Trophoblast cell (in vitro differentiated cells and primary cell): ENCODE data around the gene TMEM14C. TPM values are rescaled to one million over a fixed set of nuclear protein-coding genes. Genes with fewer than 3 reads are reported as not detected.

Source experiments
- DNase-seq, 2 donors: peaks; one replicate each; pipeline ENCODE4 v3.0.0-alpha.2; 2016
- H2AFZ ChIP-seq: 2 replicates; pipeline ENCODE4 v1.6.1; 2013; ENCODE audit warnings: low read length, moderate library complexity, mild to moderate bottlenecking; ENCODE audit not compliant: insufficient read depth, poor library complexity
- H2AK5ac ChIP-seq: 2 replicates; pipeline ENCODE4 v1.6.1; 2013; ENCODE audit warnings: mild to moderate bottlenecking, low read length
- H2BK120ac ChIP-seq: 2 replicates; pipeline ENCODE4 v1.6.1; 2013; ENCODE audit warnings: low read length, mild to moderate bottlenecking, moderate library complexity; ENCODE audit not compliant: insufficient read depth, poor library complexity
- H2BK12ac ChIP-seq: 2 replicates; pipeline ENCODE4 v1.6.1; 2013; ENCODE audit warnings: mild to moderate bottlenecking, low read length, moderate library complexity
- H2BK5ac ChIP-seq: 2 replicates; pipeline ENCODE4 v1.6.1; 2013; ENCODE audit warnings: low read length, low read depth, moderate library complexity, mild to moderate bottlenecking; ENCODE audit not compliant: poor library complexity
- H3K14ac ChIP-seq: 2 replicates; pipeline ENCODE4 v1.6.1; 2013; ENCODE audit warnings: mild to moderate bottlenecking, low read length
- H3K18ac ChIP-seq: 2 replicates; pipeline ENCODE4 v1.6.1; 2013; ENCODE audit warnings: mild to moderate bottlenecking, low read length
- H3K23ac ChIP-seq: 2 replicates; pipeline ENCODE4 v1.6.1; 2013; ENCODE audit warnings: low read length
- H3K27ac ChIP-seq: 2 replicates; pipeline ENCODE4 v1.5.1; 2013; ENCODE audit warnings: low read depth, mild to moderate bottlenecking, inconsistent platforms, low read length, moderate library complexity
- H3K27me3 ChIP-seq: 2 replicates; pipeline ENCODE4 v1.6.1; 2013; ENCODE audit warnings: inconsistent platforms, mild to moderate bottlenecking, low read length, moderate library complexity; ENCODE audit not compliant: insufficient read depth
- H3K36me3 ChIP-seq, 2 experiments: 1 replicate in 1 of 2; 2 replicates in 1 of 2; pipeline ENCODE4 v1.6.1; 2013; ENCODE audit warnings: low read length in 2 of 2, mild to moderate bottlenecking in 2 of 2, moderate library complexity in 1 of 2; ENCODE audit not compliant: insufficient read depth in 2 of 2, control insufficient read depth in 1 of 2
- H3K4ac ChIP-seq: 2 replicates; pipeline ENCODE4 v1.6.1; 2013; ENCODE audit warnings: low read depth, mild to moderate bottlenecking, low read length, moderate library complexity
- H3K4me1 ChIP-seq, 2 experiments: 1 replicate in 1 of 2; 2 replicates in 1 of 2; pipeline ENCODE4 v1.6.1; 2013; ENCODE audit warnings: low read length in 2 of 2, mild to moderate bottlenecking in 2 of 2, moderate library complexity in 1 of 2; ENCODE audit not compliant: insufficient read depth in 2 of 2, control insufficient read depth in 1 of 2
- H3K4me2 ChIP-seq: 2 replicates; pipeline ENCODE4 v1.6.1; 2013; ENCODE audit warnings: inconsistent platforms, mild to moderate bottlenecking, low read length, moderate library complexity
- H3K4me3 ChIP-seq: 2 replicates; pipeline ENCODE4 v1.5.1; 2013; ENCODE audit warnings: mild to moderate bottlenecking, low read depth, low read length, inconsistent platforms
- H3K79me1 ChIP-seq: one replicate; pipeline ENCODE4 v1.6.1; 2013; ENCODE audit warnings: low read length
- H3K79me2 ChIP-seq: 2 replicates; pipeline ENCODE4 v1.6.1; 2013; ENCODE audit warnings: low read length, mild to moderate bottlenecking; ENCODE audit not compliant: control insufficient read depth, insufficient read depth, poor library complexity
- H3K9ac ChIP-seq: 2 replicates; pipeline ENCODE4 v1.6.1; 2013; ENCODE audit warnings: mild to moderate bottlenecking, low read length
- H3K9me3 ChIP-seq: 2 replicates; pipeline ENCODE4 v1.6.1; 2013; ENCODE audit warnings: low read depth, mild to moderate bottlenecking, control low read depth, inconsistent platforms, low read length; ENCODE audit not compliant: insufficient read depth
- H4K12ac ChIP-seq: 2 replicates; pipeline ENCODE4 v1.6.1; 2013; ENCODE audit warnings: low read depth, mild to moderate bottlenecking, low read length, moderate library complexity
- H4K8ac ChIP-seq: 2 replicates; pipeline ENCODE4 v1.6.1; 2013; ENCODE audit warnings: low read depth, mild to moderate bottlenecking, low read length, moderate library complexity
- H4K91ac ChIP-seq: one replicate; pipeline ENCODE4 v1.6.1; 2013; ENCODE audit warnings: low read depth, mild to moderate bottlenecking, low read length, moderate library complexity
- WGBS: extraction: QIAGEN DNeasy Blood & Tissue Kit; methylation state at CpG from one replicate; pipeline ENCODE4 v1.1.7; 2013; ENCODE audit warnings: missing lambda C conversion rate; ENCODE audit not compliant: insufficient read length, insufficient coverage; ENCODE audit errors: extremely low coverage; 5-methylcytosine and 5-hydroxymethylcytosine counted together
- polyA plus RNA-seq: library from polyadenylated mRNA; stranded (reverse); fragments of 200-250 nt; gene quantifications from 2 replicates; pipeline ENCODE4 v1.2.3, GENCODE V29; 2013

Gene TMEM14C
- 200 and 206 TPM in 2 replicates for polyA plus RNA-seq

GRCh38 chr6:10722820-10723566 lies at the start of gene TMEM14C:
TSS of gene TMEM14C (plus strand) at chr6:10723070. CDS start at chr6:10724614, 1,544 bp downstream.
- Histone ChIP-seq H4K8ac (peak within 1 kb of the TSS; percentile 95), H3K18ac (peak within 1 kb of the TSS; percentile 84), H2BK5ac (peak within 1 kb of the TSS; percentile 86), H3K27me3 (no peaks in the 10 kb centered on the region), H2AFZ (peak within 1 kb of the TSS; percentile 98), H3K9ac (peak within 1 kb of the TSS; percentile 94), H3K36me3 (peaks cover 11 to 18% of the 10 kb centered on the region in 2 experiments), H3K79me1 (peaks cover 11% of the 10 kb centered on the region), H3K4ac (peak within 1 kb of the TSS; percentile 78), H3K4me2 (peak within 1 kb of the TSS; percentile 92), H2AK5ac (no peak within 1 kb of the TSS), H4K91ac (peak within 1 kb of the TSS; percentile 88), H4K12ac (peak within 1 kb of the TSS; percentile 90), H3K27ac (peak within 1 kb of the TSS; percentile 86), H2BK120ac (peak within 1 kb of the TSS; percentile 72), H2BK12ac (peak within 1 kb of the TSS; percentile 70), H3K23ac (no peak within 1 kb of the TSS), H3K4me1 (peaks cover 0 to 8% of the 10 kb centered on the region in 2 experiments), H3K4me3 (peak within 1 kb of the TSS; percentile 82), H3K9me3 (peaks cover 8% of the 10 kb centered on the region), H3K14ac (peak within 1 kb of the TSS; percentile 84), H3K79me2 (peaks cover 2% of the 10 kb centered on the region)
- DNase-seq = peak; percentile 99
- WGBS = no CpG with 5 or more reads among the region's 55 CpGs

GRCh38 chr6:10676403-10676802 lies 46.5 kb upstream of the TMEM14C start:
- Histone ChIP-seq H2BK12ac (no peak overlapping the region), H3K36me3 (no peaks in the 10 kb centered on the region), H3K4me1 (no peaks in the 10 kb centered on the region), H3K18ac (no peak overlapping the region), H2BK120ac (no peak overlapping the region), H3K27me3 (no peaks in the 10 kb centered on the region), H2AK5ac (no peak overlapping the region), H3K79me1 (no peaks in the 10 kb centered on the region), H3K14ac (no peak overlapping the region), H4K12ac (no peak overlapping the region), H3K23ac (no peak overlapping the region), H3K79me2 (no peaks in the 10 kb centered on the region), H3K9ac (no peak overlapping the region), H3K4me2 (no peak overlapping the region), H3K9me3 (no peaks in the 10 kb centered on the region), H3K4me3 (no peak overlapping the region), H3K27ac (no peak overlapping the region), H2AFZ (no peak overlapping the region), H4K91ac (no peak overlapping the region), H4K8ac (no peak overlapping the region), H2BK5ac (no peak overlapping the region), H3K4ac (no peak overlapping the region)
- no peak for DNase-seq
- WGBS = no CpG with 5 or more reads among the region's 7 CpGs

- no peak overlapping the region for H4K91ac ChIP-seq
Measured at GRCh38 chr6:10678456-10678855, 44.4 kb upstream of the TMEM14C start.

GRCh38 chr6:10681795-10682194 lies 41.1 kb upstream of the TMEM14C start:
- Histone ChIP-seq H4K91ac (no peak overlapping the region), H3K36me3 (no peaks in the 10 kb centered on the region), H3K27me3 (no peaks in the 10 kb centered on the region), H2BK5ac (no peak overlapping the region), H2BK12ac (no peak overlapping the region), H2BK120ac (no peak overlapping the region), H3K4me3 (no peak overlapping the region), H3K27ac (no peak overlapping the region), H3K79me1 (no peaks in the 10 kb centered on the region), H3K23ac (no peak overlapping the region), H3K79me2 (no peaks in the 10 kb centered on the region), H3K4me2 (no peak overlapping the region), H3K9me3 (no peaks in the 10 kb centered on the region), H2AK5ac (no peak overlapping the region), H2AFZ (no peak overlapping the region), H3K9ac (no peak overlapping the region), H3K4me1 (no peaks in the 10 kb centered on the region), H4K8ac (no peak overlapping the region), H3K4ac (no peak overlapping the region), H3K18ac (no peak overlapping the region), H3K14ac (no peak overlapping the region), H4K12ac (no peak overlapping the region)
- DNase-seq = no peak
- no CpG with 5 or more reads among the region's 3 CpGs for WGBS

More at GRCh38 chr6:10678456-10678855, 44.4 kb upstream of the TMEM14C start:
- DNase-seq = no peak
- H3K4me2 ChIP-seq = no peak overlapping the region
- H3K4me3 ChIP-seq = no peak overlapping the region
- H3K4ac ChIP-seq = no peak overlapping the region
- H3K9me3 ChIP-seq = no peaks in the 10 kb centered on the region
- H3K36me3 ChIP-seq = no peaks in the 10 kb centered on the region
- no peak overlapping the region for H2BK12ac ChIP-seq
- no peak overlapping the region for H3K14ac ChIP-seq
- no peaks in the 10 kb centered on the region for H3K27me3 ChIP-seq
- no peak overlapping the region for H2BK5ac ChIP-seq
- H4K8ac ChIP-seq = no peak overlapping the region
- H3K9ac ChIP-seq = no peak overlapping the region
- H4K12ac ChIP-seq = no peak overlapping the region
- no peak overlapping the region for H2BK120ac ChIP-seq
- H2AFZ ChIP-seq = no peak overlapping the region
- H3K4me1 ChIP-seq = no peaks in the 10 kb centered on the region
- no CpG with 5 or more reads among the region's 4 CpGs for WGBS
- H2AK5ac ChIP-seq = no peak overlapping the region
- no peak overlapping the region for H3K18ac ChIP-seq
- H3K23ac ChIP-seq = no peak overlapping the region
- H3K79me1 ChIP-seq = no peaks in the 10 kb centered on the region
- H3K27ac ChIP-seq = no peak overlapping the region
- no peaks in the 10 kb centered on the region for H3K79me2 ChIP-seq
